ENCODE data around the gene GABRG3. TPM values are rescaled to one million over a fixed set of nuclear protein-coding genes. Genes with fewer than 3 reads are reported as not detected.

Gene GABRG3
- polyA plus RNA-seq, 2 of the 4 experiments (the other 2 are of a cell fraction), result 0.08 to 0.18 TPM

GRCh38 chr15:27220199-27220598, 249.2 kb downstream of the GABRG3 start:
- CTCF ChIA-PET, result no interaction called here

DNA sequence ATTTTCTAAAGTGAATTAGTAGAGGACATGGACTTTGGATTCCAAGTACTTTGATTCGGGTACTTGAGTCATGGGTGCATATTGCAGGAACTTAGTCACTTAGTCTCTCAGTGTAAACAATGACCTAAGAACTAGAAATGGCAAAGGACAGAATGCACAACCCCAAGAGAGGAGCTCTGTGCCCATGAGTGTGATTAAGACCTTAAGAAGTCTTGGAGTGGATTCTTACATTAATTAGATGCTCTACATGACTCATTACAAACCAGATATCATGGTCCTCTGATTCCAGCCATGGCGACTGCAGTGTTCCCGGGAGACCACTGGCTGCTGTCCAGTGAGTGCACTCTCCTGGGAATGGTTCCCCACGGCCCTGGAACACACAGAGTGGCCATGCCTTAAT, 251.5 kb downstream of the GABRG3 start:
- ATAC-seq, result peak; percentile 93
- Histone ChIP-seq H3K9me3 (no peaks in the 10 kb centered on the region), H3K4me2 (peak overlapping the region; percentile 68), H3K4me3 (no peak overlapping the region), H3K4me1 (peaks cover 29% of the 10 kb centered on the region), H3K27ac (peak overlapping the region; percentile 71 to 72)
- ChIA-PET POLR2A (no interaction called here), CTCF (no interaction called here)
- peak; percentile 32 for FAIRE-seq
- TF ChIP-seq RAD21 (conservative IDR thresholded peaks at IDR 0.05 in 1 of 2, IDR thresholded peaks at IDR 0.05 in 1 of 2), result 0 out of 5 replicates have a peak, but pooled peaks of 1 of the 2 experiments have one; percentile 20
- peak; percentile 78 for TF ChIP-seq JUNB (IDR thresholded peaks at IDR 0.05)
- peak; percentile 74 for TF ChIP-seq ESRRA (IDR thresholded peaks at IDR 0.05; ENCODE audit: borderline replicate concordance, low read length)
- TF ChIP-seq FOSL2 (IDR thresholded peaks at IDR 0.05), result peak; percentile 70
- peak; percentile 60 for TF ChIP-seq FOSL2 (CRISPR knock-in tag; IDR thresholded peaks at IDR 0.05)
- TF ChIP-seq CEBPB (IDR thresholded peaks at IDR 0.05), result peak in 1 of 2 experiments; percentile 20; a peak in 1 of 4 replicates
- no peak for TF ChIP-seq POLR2A (IDR thresholded peaks at IDR 0.05; ENCODE audit: low read length)
- DNase-seq (ENCODE audit: low read depth in 1 of 2, low spot score in 1 of 2), result peak; percentile 18 to 76
- under 1% methylated on average over 4 of the region's 4 CpGs for WGBS (ENCODE audit: missing lambda C conversion rate)

More at GRCh38 chr15:27220199-27220598, 249.2 kb downstream of the GABRG3 start:
- no peak for DNase-seq (ENCODE audit: low read depth in 1 of 2, low spot score in 1 of 2)
- peaks cover 28% of the 10 kb centered on the region for H3K4me1 ChIP-seq
- no peak overlapping the region for H3K4me2 ChIP-seq
- TF ChIP-seq, protein P1, sequence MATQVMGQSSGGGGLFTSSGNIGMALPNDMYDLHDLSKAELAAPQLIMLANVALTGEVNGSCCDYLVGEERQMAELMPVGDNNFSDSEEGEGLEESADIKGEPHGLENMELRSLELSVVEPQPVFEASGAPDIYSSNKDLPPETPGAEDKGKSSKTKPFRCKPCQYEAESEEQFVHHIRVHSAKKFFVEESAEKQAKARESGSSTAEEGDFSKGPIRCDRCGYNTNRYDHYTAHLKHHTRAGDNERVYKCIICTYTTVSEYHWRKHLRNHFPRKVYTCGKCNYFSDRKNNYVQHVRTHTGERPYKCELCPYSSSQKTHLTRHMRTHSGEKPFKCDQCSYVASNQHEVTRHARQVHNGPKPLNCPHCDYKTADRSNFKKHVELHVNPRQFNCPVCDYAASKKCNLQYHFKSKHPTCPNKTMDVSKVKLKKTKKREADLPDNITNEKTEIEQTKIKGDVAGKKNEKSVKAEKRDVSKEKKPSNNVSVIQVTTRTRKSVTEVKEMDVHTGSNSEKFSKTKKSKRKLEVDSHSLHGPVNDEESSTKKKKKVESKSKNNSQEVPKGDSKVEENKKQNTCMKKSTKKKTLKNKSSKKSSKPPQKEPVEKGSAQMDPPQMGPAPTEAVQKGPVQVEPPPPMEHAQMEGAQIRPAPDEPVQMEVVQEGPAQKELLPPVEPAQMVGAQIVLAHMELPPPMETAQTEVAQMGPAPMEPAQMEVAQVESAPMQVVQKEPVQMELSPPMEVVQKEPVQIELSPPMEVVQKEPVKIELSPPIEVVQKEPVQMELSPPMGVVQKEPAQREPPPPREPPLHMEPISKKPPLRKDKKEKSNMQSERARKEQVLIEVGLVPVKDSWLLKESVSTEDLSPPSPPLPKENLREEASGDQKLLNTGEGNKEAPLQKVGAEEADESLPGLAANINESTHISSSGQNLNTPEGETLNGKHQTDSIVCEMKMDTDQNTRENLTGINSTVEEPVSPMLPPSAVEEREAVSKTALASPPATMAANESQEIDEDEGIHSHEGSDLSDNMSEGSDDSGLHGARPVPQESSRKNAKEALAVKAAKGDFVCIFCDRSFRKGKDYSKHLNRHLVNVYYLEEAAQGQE (IDR thresholded peaks at IDR 0.05), result no peak
- TF ChIP-seq SREBF2 (IDR thresholded peaks at IDR 0.05) (no peak), RFX5 (IDR thresholded peaks at IDR 0.05) (no peak), CBX2 (IDR thresholded peaks at IDR 0.05; ENCODE audit: borderline replicate concordance, low read depth) (no peak), NR3C1 (IDR thresholded peaks at IDR 0.05) (no peak), ZFP36 (IDR thresholded peaks at IDR 0.05; ENCODE audit: borderline replicate concordance, partially characterized antibody) (no peak), HES2 (IDR thresholded peaks at IDR 0.05) (no peak), CEBPB (IDR thresholded peaks at IDR 0.05) (no peak), KDM5A (IDR thresholded peaks at IDR 0.05) (no peak), HOXA7 (CRISPR knock-in tag; IDR thresholded peaks at IDR 0.05) (no peak), EP300 (IDR thresholded peaks at IDR 0.05) (no peak), NPAS2 (CRISPR knock-in tag; IDR thresholded peaks at IDR 0.05; ENCODE audit: borderline replicate concordance) (no peak), ZSCAN20 (CRISPR knock-in tag; IDR thresholded peaks at IDR 0.05) (no peak)
- TF ChIP-seq, protein P2, sequence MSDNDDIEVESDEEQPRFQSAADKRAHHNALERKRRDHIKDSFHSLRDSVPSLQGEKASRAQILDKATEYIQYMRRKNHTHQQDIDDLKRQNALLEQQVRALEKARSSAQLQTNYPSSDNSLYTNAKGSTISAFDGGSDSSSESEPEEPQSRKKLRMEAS (IDR thresholded peaks at IDR 0.05), result no peak
- TF ChIP-seq, protein P3, sequence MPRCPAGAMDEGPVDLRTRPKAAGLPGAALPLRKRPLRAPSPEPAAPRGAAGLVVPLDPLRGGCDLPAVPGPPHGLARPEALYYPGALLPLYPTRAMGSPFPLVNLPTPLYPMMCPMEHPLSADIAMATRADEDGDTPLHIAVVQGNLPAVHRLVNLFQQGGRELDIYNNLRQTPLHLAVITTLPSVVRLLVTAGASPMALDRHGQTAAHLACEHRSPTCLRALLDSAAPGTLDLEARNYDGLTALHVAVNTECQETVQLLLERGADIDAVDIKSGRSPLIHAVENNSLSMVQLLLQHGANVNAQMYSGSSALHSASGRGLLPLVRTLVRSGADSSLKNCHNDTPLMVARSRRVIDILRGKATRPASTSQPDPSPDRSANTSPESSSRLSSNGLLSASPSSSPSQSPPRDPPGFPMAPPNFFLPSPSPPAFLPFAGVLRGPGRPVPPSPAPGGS (IDR thresholded peaks at IDR 0.05), result no peak
- 38% methylated on average over 4 of the region's 4 CpGs for WGBS (ENCODE audit: missing lambda C conversion rate)
- POLR2A ChIA-PET, result no interaction called here
- H3K4me3 ChIP-seq, result no peak overlapping the region
- H3K9me3 ChIP-seq, result no peaks in the 10 kb centered on the region
- no peak for FAIRE-seq
- H3K27ac ChIP-seq, result no peak overlapping the region; a peak in 1 of 6 replicates
- no peak for ATAC-seq
